HTR-8/SVneo (cell line): ENCODE measurements around the gene ZBTB34.

Source experiments
- DNase-seq: peaks from one replicate; pipeline ENCODE4 v3.0.0; 2011; ENCODE audit warnings: low spot score, mixed read lengths; ENCODE audit not compliant: insufficient read length
- FAIRE-seq: peaks from 2 replicates; lab custom pipeline; 2011; peaks lifted over from hg19 to GRCh38; lab: Jason Lieb, UNC

Gene ZBTB34

GRCh38 chr9:126914458-126915280, 54.2 kb downstream of the ZBTB34 start, which contains the start of gene RALGPS1:
Gene RALGPS1, plus strand, starts transcription at chr9:126914782. Its CDS starts 47,508 bp downstream, at chr9:126962290.
- DNase-seq (peak; percentile 95), FAIRE-seq (no peak)

- DNase-seq (no peak), FAIRE-seq (no peak)
These were observed 54.9 kb downstream of the ZBTB34 start for GRCh38 chr9:126915281-126915816.

- DNase-seq = no peak
- no peak for FAIRE-seq
These were observed 55.6 kb downstream of the ZBTB34 start for GRCh38 chr9:126915846-126916543.

- no peak for FAIRE-seq
- no peak for DNase-seq
These were observed 56.5 kb downstream of the ZBTB34 start for GRCh38 chr9:126916909-126917308.

GRCh38 chr9:126919193-126919592, 58.8 kb downstream of the ZBTB34 start:
- FAIRE-seq (no peak), DNase-seq (no peak)

- DNase-seq (no peak), FAIRE-seq (no peak)
These were observed 65.4 kb downstream of the ZBTB34 start for GRCh38 chr9:126925876-126926275.

- FAIRE-seq = no peak
- no peak for DNase-seq
These were observed 65.9 kb downstream of the ZBTB34 start for GRCh38 chr9:126926364-126926763.

GRCh38 chr9:126927419-126927818, 67.0 kb downstream of the ZBTB34 start:
- DNase-seq = no peak

GRCh38 chr9:126932871-126933321, 72.5 kb downstream of the ZBTB34 start:
- no peak for DNase-seq
- no peak for FAIRE-seq

More at GRCh38 chr9:126927419-126927818, 67.0 kb downstream of the ZBTB34 start:
- no peak for FAIRE-seq

GRCh38 chr9:126933334-126933980, 73.0 kb downstream of the ZBTB34 start:
- DNase-seq (no peak), FAIRE-seq (no peak)

GRCh38 chr9:126934441-126934840, 74.0 kb downstream of the ZBTB34 start:
- no peak for DNase-seq
- FAIRE-seq = no peak
